Osteocyte (in vitro differentiated cells): ENCODE results near the gene SLC35B3. TPM values are rescaled to one million over a fixed set of nuclear protein-coding genes. Genes with fewer than 3 reads are reported as not detected.

Source experiments
- DNase-seq: peaks from one replicate; pipeline ENCODE4 v3.0.0; 2021; ENCODE audit warnings: mixed read lengths; ENCODE audit not compliant: unreplicated experiment; ENCODE audit errors: extremely low spot score
- H3K27ac Mint-ChIP-seq: one replicate; pipeline ENCODE4 v1.8.0; 2021; ENCODE audit warnings: mild to moderate bottlenecking, mixed read lengths; ENCODE audit not compliant: unreplicated experiment
- H3K27me3 Mint-ChIP-seq: one replicate; pipeline ENCODE4 v1.8.0; 2021; ENCODE audit warnings: mixed read lengths; ENCODE audit not compliant: unreplicated experiment
- H3K36me3 Mint-ChIP-seq: one replicate; pipeline ENCODE4 v1.8.0; 2021; ENCODE audit warnings: mixed read lengths; ENCODE audit not compliant: unreplicated experiment
- H3K4me1 Mint-ChIP-seq: one replicate; pipeline ENCODE4 v1.8.0; 2021; ENCODE audit warnings: mixed read lengths; ENCODE audit not compliant: unreplicated experiment
- H3K4me3 Mint-ChIP-seq: one replicate; pipeline ENCODE4 v1.8.0; 2021; ENCODE audit warnings: mild to moderate bottlenecking, moderate library complexity, mixed read lengths; ENCODE audit not compliant: unreplicated experiment
- H3K9me3 Mint-ChIP-seq: one replicate; pipeline ENCODE4 v1.8.0; 2021; ENCODE audit warnings: mixed read lengths; ENCODE audit not compliant: unreplicated experiment
- CTCF ChIP-seq: fragments of 200-600 bp; sonication (generic); IDR thresholded peaks from 2 replicates; pipeline ENCODE4 v1.5.0; 2021; ENCODE audit warnings: antibody characterized with exemption, mild to moderate bottlenecking, moderate library complexity
- total RNA-seq: library from RNA; stranded (reverse); gene quantifications from 2 replicates; pipeline ENCODE4 v1.2.1, GENCODE V29; 2021

SLC35B3 gene
- total RNA-seq, 1 donor from 2014 or later: 23.9 TPM

GRCh38 chr6:8392569-8392968, 42.8 kb downstream of the SLC35B3 start:
- no peaks in the 10 kb centered on the region for H3K9me3 Mint-ChIP-seq

GRCh38 chr6:8391934-8392333, 43.4 kb downstream of the SLC35B3 start:
- Mint-ChIP-seq H3K36me3 (no peaks in the 10 kb centered on the region), H3K4me1 (peaks cover 12% of the 10 kb centered on the region), H3K4me3 (no peak overlapping the region), H3K27ac (peak overlapping the region; percentile 1), H3K9me3 (no peaks in the 10 kb centered on the region), H3K27me3 (peaks cover 18% of the 10 kb centered on the region)
- TF ChIP-seq CTCF: no peak
- DNase-seq: no peak

More at GRCh38 chr6:8392569-8392968, 42.8 kb downstream of the SLC35B3 start:
- H3K4me1 Mint-ChIP-seq: peaks cover 12% of the 10 kb centered on the region
- no peak overlapping the region for H3K4me3 Mint-ChIP-seq
- H3K27me3 Mint-ChIP-seq: peaks cover 20% of the 10 kb centered on the region
- DNase-seq: no peak
- TF ChIP-seq CTCF: no peak
- H3K27ac Mint-ChIP-seq: peak overlapping the region; percentile 6
- no peaks in the 10 kb centered on the region for H3K36me3 Mint-ChIP-seq

GRCh38 chr6:8389036-8389818, 46.1 kb downstream of the SLC35B3 start:
- Mint-ChIP-seq H3K36me3 (no peaks in the 10 kb centered on the region), H3K27me3 (peaks cover 24% of the 10 kb centered on the region), H3K4me3 (no peak overlapping the region), H3K27ac (no peak overlapping the region), H3K9me3 (no peaks in the 10 kb centered on the region), H3K4me1 (peaks cover 12% of the 10 kb centered on the region)
- TF ChIP-seq CTCF: no peak
- no peak for DNase-seq

- H3K9me3 Mint-ChIP-seq: no peaks in the 10 kb centered on the region
- peaks cover 34% of the 10 kb centered on the region for H3K27me3 Mint-ChIP-seq
- H3K27ac Mint-ChIP-seq: no peak overlapping the region
- peaks cover 9% of the 10 kb centered on the region for H3K4me1 Mint-ChIP-seq
- no peak for DNase-seq
- TF ChIP-seq CTCF: no peak
- H3K4me3 Mint-ChIP-seq: no peak overlapping the region
- no peaks in the 10 kb centered on the region for H3K36me3 Mint-ChIP-seq
Measured at GRCh38 chr6:8387942-8388437, 47.4 kb downstream of the SLC35B3 start.

- H3K36me3 Mint-ChIP-seq: no peaks in the 10 kb centered on the region
- peaks cover 51% of the 10 kb centered on the region for H3K27me3 Mint-ChIP-seq
- no peaks in the 10 kb centered on the region for H3K9me3 Mint-ChIP-seq
Measured at GRCh38 chr6:8383584-8383983, 51.8 kb downstream of the SLC35B3 start.

More at GRCh38 chr6:8383584-8383983, 51.8 kb downstream of the SLC35B3 start:
- no peak for TF ChIP-seq CTCF
- H3K4me1 Mint-ChIP-seq: no peaks in the 10 kb centered on the region
- no peak for DNase-seq
- no peak overlapping the region for H3K4me3 Mint-ChIP-seq
- H3K27ac Mint-ChIP-seq: no peak overlapping the region
